GM18870 (cell line): ENCODE measurements around the gene JAK3.

ENCODE experiments used
- ATAC-seq: cut with Tn5 transposase; IDR thresholded peaks from one replicate; pipeline ENCODE4 v1.9.1; 2021; ENCODE audit warnings: moderate library complexity; ENCODE audit not compliant: unreplicated experiment

Gene JAK3

GRCh38 chr19:17841810-17842662 is 5.7 kb downstream of the JAK3 start:
- ATAC-seq = no peak

GRCh38 chr19:17841371-17841809 is 6.4 kb downstream of the JAK3 start:
- ATAC-seq = no peak

- no peak for ATAC-seq
Observed at GRCh38 chr19:17840019-17840418, 7.8 kb downstream of the JAK3 start.

GRCh38 chr19:17837972-17838371 is 9.8 kb downstream of the JAK3 start:
- ATAC-seq = no peak

GRCh38 chr19:17836530-17836929 is 11.3 kb downstream of the JAK3 start:
- no peak for ATAC-seq

GRCh38 chr19:17835182-17836006 is 12.4 kb downstream of the JAK3 start:
- ATAC-seq = no peak

- no peak for ATAC-seq
Observed at GRCh38 chr19:17834350-17835181, 13.2 kb downstream of the JAK3 start.

- no peak for ATAC-seq
Observed at GRCh38 chr19:17832443-17833208, 15.2 kb downstream of the JAK3 start.

GRCh38 chr19:17831419-17831888 is 16.3 kb downstream of the JAK3 start:
- ATAC-seq = no peak

- no peak for ATAC-seq
Observed at GRCh38 chr19:17830567-17831418, 17.0 kb downstream of the JAK3 start.

GRCh38 chr19:17829855-17830566 is 17.8 kb downstream of the JAK3 start:
- ATAC-seq = no peak

GRCh38 chr19:17826508-17827056 is 21.2 kb downstream of the JAK3 start:
- no peak for ATAC-seq

- ATAC-seq = no peak
Observed at GRCh38 chr19:17824339-17824738, 23.4 kb downstream of the JAK3 start.

GRCh38 chr19:17821190-17821589 is 26.6 kb downstream of the JAK3 start, which contains the start of gene INSL3:
Gene INSL3, minus strand, starts transcription at chr19:17821519. Its CDS starts 13 bp downstream, at chr19:17821506.
- no peak for ATAC-seq

- no peak for ATAC-seq
Observed at GRCh38 chr19:17817668-17818363, 30.0 kb downstream of the JAK3 start.

- no peak for ATAC-seq
Observed at GRCh38 chr19:17812099-17812498, 35.7 kb downstream of the JAK3 start.

GRCh38 chr19:17811681-17812080 is 36.1 kb downstream of the JAK3 start:
- no peak for ATAC-seq

GRCh38 chr19:17811103-17811502 is 36.7 kb downstream of the JAK3 start:
- ATAC-seq = no peak
